EL (cell line): Measurements from ENCODE around the gene LCN15.
"Not testable (repeated sequence)": the region's sequence is repeated elsewhere in the genome, so short reads cannot be mapped to it uniquely, and the experiment has no call there.

ENCODE experiments used
- DNase-seq: peaks from one replicate; pipeline ENCODE4 v3.0.0-alpha.2; 2016

The LCN15 gene

GRCh38 chr9:136793086-136793946 lies 29.0 kb upstream of the LCN15 start:
- no peak for DNase-seq

DNA sequence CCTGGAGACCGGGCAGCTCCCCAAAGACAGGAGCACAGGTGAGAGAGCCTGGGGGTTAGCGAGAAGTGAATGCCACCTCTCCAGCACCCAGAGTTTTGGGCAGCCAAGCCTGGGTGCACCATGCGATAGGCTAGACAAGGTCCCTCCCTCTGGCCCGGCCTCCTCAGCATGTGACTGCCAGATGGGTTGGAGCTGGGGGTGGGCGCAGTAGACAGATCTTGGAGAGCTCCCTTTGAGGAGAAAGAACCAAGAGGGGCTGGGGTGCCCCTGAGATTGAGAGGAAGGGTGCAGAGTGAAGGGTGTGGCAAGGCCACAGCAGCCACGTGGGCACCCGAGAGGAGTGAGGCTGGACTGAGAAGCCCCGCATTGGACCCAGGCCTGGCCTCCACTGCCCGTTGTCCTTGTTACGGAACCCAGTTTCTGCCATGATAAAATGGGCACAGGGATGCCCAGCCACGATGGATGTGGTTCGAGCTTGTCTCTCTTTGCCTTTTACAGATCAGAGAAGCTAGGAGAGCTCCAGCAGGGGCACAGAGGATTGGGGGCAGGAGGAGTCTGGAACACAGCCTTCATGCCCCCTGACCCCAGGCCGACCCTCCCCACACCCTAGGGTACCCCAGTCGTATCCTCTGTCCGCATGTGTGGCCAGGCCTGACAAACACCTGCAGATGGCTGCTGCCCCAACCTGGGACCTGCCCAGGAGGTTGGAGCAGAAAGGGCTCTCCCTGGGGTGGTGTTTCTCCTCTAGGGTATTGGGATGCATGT lies 28.2 kb upstream of the LCN15 start:
- DNase-seq: no peak

- DNase-seq: peak; percentile 38
Observed at GRCh38 chr9:136791516-136792276, 27.4 kb upstream of the LCN15 start.

DNA sequence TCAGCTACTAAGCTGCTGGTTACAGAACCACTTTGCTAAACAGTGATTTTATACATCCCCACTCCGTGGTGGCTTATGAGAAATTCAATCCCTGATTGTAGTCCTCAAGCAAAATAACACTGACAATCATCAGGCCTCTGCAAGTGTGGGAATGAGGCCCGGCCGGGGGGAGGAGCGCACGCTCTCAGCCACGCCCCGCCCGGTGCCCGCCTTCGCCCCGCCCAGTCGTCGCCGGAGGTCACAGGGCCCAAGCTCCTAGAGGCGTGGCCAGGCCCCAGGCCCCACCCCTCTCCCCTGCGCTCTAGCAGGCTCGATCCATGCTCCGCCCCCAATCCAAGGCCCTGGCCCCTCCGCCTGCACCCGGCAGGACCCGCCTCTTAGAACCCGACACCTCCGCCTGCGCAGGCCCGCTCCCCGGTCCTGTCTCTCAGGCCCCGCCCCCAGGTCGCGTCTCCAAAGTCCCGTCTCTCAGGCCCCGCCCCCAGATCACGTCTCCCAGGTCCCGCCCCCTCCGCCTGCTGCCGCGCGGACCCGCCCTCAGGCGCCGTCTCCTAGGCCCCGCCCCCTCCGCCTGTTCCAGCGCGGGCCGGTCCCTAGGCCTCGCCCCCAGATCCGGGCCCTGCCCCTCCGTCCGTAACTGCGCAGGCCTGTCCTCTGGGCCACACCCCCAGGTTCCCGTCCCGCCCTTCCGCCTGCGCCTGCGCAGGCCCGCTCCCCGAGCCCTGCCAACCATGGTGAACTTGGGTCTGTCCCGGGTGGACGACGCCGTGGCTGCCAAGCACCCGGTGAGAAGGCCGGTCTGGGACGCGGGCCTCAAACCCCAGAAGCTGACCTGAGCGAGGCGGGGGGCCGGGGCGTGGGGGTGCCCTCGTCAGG lies 26.6 kb upstream of the LCN15 start, which contains the start of gene TMEM141:
Gene TMEM141 (plus strand): TSS at position 705 of the 876 bp plus-strand sequence. CDS start 27 bp downstream, at position 732.
- DNase-seq: peak; percentile 99

- no peak for DNase-seq
Observed at GRCh38 chr9:136789523-136789937, 25.2 kb upstream of the LCN15 start.

DNA sequence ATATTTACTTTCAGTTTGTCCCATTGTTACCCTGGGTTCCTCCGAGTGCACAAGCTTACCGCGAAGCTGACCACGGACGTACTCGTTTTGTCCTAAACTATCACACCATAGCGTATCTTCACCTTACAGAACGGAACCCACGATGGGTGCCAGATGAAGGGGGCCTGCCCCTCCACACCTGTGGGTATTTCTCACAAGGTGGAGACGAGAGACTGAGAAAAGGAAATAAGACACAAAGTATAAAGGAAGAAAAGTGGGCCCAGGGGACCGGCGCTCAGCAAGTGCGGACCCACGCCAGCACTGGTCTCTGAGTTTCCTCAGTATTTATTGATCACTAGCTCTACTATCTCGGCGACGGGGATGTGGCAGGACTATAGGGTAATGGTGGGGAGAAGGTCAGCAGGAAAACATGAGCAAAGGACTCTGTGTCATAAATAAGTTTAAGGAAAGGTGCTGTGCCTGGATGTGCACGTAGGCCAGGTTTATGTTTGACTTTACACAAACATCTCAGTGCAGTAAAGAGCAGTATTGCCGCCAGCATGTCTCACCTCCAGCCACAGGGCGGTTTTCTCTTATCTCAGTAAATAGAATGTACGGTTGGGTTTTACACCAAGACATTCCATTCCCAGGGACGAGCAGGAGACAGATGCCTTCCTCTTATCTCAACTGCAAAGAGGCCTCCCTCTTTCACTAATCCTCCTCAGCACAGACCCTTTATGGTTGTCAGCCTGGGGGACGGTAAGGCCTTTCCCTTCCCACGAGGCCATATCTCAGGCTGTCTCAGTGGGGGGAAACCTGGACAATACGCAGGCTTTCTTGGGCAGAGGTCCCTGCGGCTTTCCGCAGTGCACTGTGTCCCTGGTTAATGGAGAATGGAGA lies 24.6 kb upstream of the LCN15 start:
- DNase-seq: not testable (repeated sequence)

- peak; percentile 64 for DNase-seq
Observed at GRCh38 chr9:136787690-136788400, 23.5 kb upstream of the LCN15 start.

GRCh38 chr9:136786983-136787382 lies 22.7 kb upstream of the LCN15 start:
- DNase-seq: not testable (repeated sequence)

- DNase-seq: no peak
Observed at GRCh38 chr9:136786451-136786850, 22.1 kb upstream of the LCN15 start.

DNA sequence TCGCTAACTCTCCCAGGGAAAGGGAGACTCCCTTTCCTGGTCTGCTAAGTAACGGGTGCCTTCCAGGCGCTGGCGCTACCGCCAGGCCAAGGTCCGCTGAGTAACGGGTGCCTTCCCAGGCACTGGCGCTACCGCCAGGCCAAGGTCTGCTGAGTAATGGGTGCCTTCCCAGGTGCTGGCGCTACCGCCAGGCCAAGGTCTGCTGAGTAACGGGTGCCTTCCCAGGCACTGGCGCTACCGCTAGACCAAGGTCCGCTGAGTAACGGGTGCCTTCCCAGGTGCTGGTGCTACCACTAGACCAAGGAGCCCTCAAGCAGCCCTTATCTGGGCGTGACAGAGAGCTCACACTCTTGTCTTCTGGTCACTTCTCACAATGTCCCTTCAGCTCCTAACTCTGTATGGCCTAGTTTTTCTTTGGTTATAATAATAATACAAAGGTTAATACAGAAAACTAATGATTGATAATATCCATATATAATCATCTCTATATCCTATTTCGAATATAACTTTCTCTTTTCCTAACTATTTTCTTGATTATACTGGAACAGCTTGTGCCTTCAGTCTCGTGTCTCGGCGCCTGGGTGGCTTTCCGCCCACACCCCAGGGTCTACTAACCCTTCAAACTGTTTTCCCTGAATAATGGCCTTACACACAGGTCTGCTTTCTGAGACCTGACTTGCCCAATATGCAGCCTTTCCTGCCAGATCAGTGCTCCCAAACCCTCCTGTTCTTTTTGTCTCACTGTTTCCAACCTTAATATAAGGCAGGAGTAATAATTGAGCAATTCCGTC lies 21.4 kb upstream of the LCN15 start:
- not testable (repeated sequence) for DNase-seq

- no peak for DNase-seq
Observed at GRCh38 chr9:136784997-136785361, 20.7 kb upstream of the LCN15 start.

- DNase-seq: peak; percentile 39
Observed at GRCh38 chr9:136784249-136784996, 20.1 kb upstream of the LCN15 start.

DNA sequence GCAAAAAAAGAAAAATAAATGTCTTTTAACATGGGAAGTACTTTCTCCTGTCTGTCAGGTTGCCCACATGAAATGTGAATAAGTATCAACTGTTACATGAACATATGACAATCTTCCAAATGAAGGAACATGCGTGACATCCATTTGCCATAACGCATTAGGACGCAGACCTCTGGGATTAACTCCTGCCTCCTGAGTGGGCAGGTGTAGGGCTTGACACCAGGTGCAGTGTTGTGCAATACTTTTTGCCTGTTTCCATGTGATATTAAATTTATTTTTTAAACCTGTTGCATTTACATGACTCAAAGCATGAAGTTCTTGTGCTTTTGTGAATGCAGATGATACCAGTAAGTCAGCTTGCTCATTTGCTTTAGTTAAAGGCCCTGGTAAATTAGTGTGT lies 18.1 kb upstream of the LCN15 start:
- no peak for DNase-seq

DNA sequence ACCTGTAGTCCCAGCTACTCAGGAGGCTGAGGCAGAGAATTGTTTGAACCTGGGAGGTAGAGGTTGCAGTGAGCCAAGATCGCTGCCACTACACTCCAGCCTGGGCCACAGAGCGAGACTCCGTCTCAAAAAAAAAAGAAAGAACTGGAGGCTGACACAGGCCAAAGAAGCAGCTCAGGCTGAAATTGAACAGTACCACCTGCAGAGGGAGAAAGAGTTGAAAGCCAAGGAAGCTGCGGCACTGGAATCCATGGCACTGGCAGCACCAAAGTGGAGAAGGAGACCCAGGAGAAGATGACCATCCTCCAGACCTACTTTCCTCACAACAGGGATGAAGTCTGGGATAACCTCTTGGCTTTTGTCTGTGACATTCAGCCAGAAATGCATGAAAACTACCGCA lies 15.5 kb upstream of the LCN15 start:
- no peak for DNase-seq

DNA sequence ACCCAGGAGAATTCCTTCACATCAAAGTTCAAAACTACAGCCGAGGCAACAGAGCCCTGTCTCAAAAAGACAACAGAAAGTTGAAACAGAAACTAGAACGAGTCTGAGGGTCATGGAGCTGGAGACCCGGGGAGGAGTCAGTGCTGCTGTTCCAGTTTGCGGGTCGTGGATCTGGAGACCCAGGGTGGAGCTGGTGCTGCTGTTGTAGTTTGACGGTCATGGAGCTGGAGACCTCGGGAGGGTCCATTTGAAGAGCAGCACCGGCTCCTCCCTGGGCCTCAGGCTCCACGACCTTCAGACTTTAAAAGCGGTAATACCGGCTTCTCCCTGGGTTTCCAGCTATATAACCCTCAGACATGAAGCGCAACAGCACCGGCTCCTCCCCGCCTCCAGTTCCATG lies 13.0 kb upstream of the LCN15 start:
- no peak for DNase-seq

DNA sequence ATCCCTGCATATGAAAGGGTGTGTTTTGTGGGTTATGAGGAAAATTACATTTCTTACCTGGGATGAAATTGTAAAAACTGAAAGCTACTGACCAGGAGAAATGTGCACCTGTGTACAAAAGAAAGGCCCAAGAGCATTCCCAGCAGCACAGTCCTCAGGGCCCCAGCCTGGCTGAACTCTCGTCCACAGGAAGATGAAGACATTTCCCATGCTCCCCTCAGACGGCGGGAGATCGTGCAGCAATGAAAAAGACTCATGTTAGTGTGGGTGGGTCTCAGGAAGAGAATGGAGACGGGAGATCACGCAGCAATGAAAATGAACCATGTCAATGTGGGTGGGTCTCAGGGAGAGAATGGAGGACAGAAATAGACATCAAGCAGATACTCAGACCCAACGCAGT lies 12.6 kb upstream of the LCN15 start:
- no peak for DNase-seq

DNA sequence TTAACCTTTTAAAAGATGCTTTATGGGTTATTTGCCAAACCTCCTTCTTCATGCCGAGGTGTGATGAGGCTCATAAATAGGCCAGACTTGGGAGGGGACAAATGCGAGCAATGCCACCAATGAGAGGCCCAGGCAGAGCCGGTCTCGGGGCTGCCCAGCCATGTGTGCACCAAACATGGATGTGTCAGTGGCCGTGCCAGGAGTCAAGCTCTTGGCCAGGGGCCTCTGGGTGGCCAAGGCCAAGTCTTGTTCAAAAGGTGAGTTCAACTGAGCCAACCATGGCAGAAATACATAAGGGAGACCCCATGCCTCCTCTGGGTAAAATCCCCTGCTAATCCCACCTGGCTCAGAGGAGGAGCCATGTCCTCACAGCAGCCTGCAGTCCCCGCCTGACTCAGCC lies 10.9 kb upstream of the LCN15 start:
- no peak for DNase-seq

GRCh38 chr9:136774416-136775045 lies 10.2 kb upstream of the LCN15 start:
- no peak for DNase-seq
